HG02852 (cell line): ENCODE measurements around the gene ATP11C.
"Not testable (repeated sequence)": the region's sequence is repeated elsewhere in the genome, so short reads cannot be mapped to it uniquely, and the experiment has no call there.

Source experiments
- ATAC-seq: cut with Tn5 transposase; IDR thresholded peaks from one replicate; pipeline ENCODE4 v1.9.1; 2021; ENCODE audit warnings: mild to moderate bottlenecking, moderate library complexity; ENCODE audit not compliant: unreplicated experiment

ATP11C gene

GRCh38 chrX:139864640-139865039, 68.2 kb downstream of the ATP11C start:
- ATAC-seq = no peak

GRCh38 chrX:139862208-139862607, 70.6 kb downstream of the ATP11C start:
- no peak for ATAC-seq

DNA sequence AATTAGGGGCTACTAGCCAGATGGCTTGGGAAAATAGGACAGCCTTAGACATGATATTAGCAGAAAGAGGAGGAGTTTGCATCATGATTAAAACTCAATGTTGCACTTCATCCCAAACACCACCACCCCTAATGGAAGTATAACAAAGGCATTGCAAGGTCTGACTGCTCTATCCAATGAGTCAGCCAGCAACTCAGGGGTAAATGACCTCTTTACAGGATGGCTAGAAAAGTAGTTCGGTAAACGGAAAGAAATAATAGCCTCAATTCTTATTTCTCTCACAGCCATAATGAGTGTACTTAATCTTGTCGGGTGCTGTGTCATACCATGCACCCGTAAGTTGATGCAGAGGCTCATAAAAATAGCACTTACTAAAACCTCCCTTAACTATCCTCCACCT, 76.0 kb downstream of the ATP11C start:
- not testable (repeated sequence) for ATAC-seq

DNA sequence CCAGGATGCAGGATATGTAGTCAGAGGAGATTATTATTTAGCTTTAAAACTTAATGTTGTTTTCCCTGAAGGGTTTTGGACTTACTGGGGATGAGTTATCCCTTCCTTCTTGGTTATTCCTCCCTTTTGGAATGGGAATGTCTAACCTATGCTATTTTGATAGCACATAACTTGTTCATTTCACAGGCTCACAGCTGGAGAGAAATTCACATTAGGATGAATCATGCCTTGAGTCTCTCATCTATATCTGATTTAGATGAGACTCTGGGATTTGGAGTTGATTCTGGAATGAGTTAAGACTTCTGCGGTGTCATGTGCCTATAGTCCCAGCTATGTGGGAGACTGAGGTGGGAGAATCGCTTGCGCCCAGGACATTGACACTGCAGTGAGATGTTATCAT, 81.1 kb downstream of the ATP11C start:
- ATAC-seq = no peak

DNA sequence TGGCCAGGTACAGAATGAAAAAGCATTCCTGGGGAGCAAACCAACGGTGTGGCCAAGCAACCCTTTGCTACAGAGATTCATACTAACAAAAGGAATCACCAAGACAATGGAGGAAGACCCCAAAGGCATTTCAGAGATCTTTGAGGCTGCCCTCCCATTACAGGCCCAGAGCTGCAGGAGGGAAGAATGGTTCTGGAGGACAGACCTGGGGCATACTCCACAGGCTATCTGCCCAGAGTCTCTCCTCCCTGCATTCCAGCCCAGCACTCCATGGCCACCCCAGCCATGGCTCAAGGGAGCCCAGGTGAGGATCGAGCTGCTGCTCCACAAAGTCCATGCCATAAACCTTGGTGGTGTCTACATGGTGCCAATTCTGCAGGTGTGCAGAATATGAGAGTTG, 81.9 kb downstream of the ATP11C start:
- no peak for ATAC-seq

GRCh38 chrX:139844884-139845283, 88.0 kb downstream of the ATP11C start:
- no peak for ATAC-seq

GRCh38 chrX:139844163-139844562, 88.7 kb downstream of the ATP11C start:
- ATAC-seq = peak; percentile 74

DNA sequence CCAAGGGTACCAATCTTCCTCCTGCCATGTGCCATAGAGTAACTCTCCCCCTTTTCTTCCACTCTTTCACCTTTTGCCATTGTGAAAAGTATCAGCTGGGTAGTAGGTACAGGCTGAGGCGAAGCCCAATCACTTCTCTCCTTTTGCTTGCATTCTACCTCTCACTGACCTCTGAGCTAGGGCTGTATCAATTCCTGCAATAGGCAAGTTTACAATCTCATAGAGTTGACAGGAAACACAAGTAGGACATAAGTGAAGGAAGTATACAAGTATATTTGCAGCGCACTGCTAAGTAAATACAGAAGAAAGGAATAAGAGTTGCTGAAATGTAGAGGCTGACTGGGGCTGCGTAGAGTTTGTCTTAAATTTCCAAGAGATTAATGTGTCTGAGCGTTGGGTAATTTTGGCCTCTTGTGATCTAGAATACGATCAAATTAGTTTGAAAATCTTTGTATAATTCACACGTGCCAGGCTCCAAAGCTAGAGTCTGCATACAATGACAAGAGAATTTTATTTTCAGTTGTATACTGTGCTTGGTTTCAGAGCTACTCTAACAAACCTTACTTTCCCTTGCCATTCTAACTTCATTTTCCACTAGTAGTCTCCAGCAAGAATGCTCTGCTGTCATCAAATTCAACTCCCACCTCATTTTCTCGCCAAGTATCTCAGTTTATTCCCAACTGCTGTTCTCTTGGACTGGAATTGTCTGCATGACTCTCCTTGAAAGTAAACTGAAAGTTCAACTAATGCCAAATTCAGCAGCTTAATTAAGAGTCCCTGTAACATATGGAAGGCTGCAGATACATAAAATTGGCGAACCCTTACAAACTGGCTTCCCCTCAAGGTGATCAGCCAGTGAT, 90.3 kb downstream of the ATP11C start:
- ATAC-seq = no peak

- not testable (repeated sequence) for ATAC-seq
Observed at GRCh38 chrX:139836335-139836734, 96.5 kb downstream of the ATP11C start.

GRCh38 chrX:139834879-139835278, 98.0 kb downstream of the ATP11C start:
- ATAC-seq = no peak

- no peak for ATAC-seq
Observed at GRCh38 chrX:139832718-139833309, 100.0 kb downstream of the ATP11C start.

- ATAC-seq = peak; percentile 87
Observed at GRCh38 chrX:139831675-139832456, 101.0 kb downstream of the ATP11C start.

GRCh38 chrX:139831017-139831416, 101.8 kb downstream of the ATP11C start:
- ATAC-seq = no peak

- no peak for ATAC-seq
Observed at GRCh38 chrX:139828830-139829229, 104.0 kb downstream of the ATP11C start.

DNA sequence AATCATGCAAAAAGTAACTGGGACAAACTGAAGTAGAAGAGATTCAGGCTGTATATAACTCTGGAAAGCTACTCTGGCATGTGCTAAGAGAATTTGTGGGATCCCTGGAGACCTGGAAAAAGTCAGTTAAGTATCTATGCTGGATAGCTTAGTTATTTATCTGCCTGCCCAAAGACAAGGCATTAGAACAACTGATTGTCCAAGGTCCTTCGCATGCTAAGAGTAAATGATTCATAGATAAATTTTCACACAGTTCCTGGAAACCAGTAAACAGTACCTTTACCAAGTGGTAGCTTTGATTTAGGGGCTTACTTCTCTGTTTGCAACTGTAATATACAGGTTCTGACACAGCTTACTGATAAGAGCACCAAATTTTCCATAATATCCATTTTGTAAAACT, 104.8 kb downstream of the ATP11C start:
- no peak for ATAC-seq

- peak; percentile 57 for ATAC-seq
Observed at GRCh38 chrX:139826065-139827044, 106.5 kb downstream of the ATP11C start.

GRCh38 chrX:139825618-139826017, 107.2 kb downstream of the ATP11C start:
- ATAC-seq = peak; percentile 25

GRCh38 chrX:139823806-139824205, 109.0 kb downstream of the ATP11C start:
- ATAC-seq = no peak

DNA sequence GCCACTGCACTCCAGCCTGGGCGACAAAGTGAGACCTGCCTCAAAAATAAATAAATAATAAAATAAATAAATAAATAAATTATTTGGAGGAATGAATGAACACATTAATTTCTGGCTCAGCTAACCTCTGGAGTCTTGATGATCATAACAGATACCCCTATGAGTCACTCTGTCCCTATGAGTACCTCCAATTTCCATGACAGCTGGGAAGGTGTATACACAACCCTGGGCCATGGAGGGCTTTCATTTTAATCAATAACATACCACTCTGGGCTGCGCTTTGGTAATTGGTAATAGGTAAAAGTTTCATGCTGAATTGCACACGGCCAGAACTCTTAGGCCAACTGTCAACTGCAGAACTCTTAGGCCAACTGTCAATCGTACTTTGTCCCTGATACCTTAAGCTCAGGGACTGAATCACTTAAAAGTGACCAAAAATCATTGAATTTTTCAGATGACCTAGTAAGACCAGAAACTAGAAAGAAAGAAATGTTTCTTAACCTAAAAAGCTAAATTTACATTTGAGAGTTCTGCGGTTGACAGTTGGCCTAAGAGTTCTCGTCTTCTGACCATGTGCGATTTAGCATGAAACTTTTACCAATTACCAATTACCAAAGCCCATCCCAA, 112.4 kb downstream of the ATP11C start:
- no peak for ATAC-seq

GRCh38 chrX:139816204-139816603, 116.6 kb downstream of the ATP11C start:
- ATAC-seq = no peak
